ENCODE measurements around the gene ZBTB4. TPM values are rescaled to one million over a fixed set of nuclear protein-coding genes. Genes with fewer than 3 reads are reported as not detected.

ZBTB4 gene
- total and polyA plus RNA-seq, 8 donors = 15.8 to 31.5 (median 20.1) TPM

GRCh38 chr17:7438656-7439460, 40.6 kb downstream of the ZBTB4 start:
- Histone ChIP-seq H3K4me1 (peaks cover 34 to 68% (median 63%) of the 10 kb centered on the region in 4 donors), H3K27me3 (peaks cover 11 to 94% (median 40%) of the 10 kb centered on the region in 3 donors), H3K9me3 (no peaks in the 10 kb centered on the region), H3K36me3 (no peaks in the 10 kb centered on the region), H3K4me3 (peak overlapping the region; percentile 25 to 62 (median 46)), H3K27ac (peak overlapping the region in 1 of 5 donors; percentile 24)
- intact Hi-C loops (cut with DNase I; ENCODE audit: low total_unique reads) = loop anchor here (5.0 kb wide), 1 partner anchor 38 kb away; the partner anchor contains the start of gene ZBTB4
- 47 to 56% (median 54%) methylated on average over 11 of the region's 11 CpGs for WGBS, 5 donors
- TF ChIP-seq EP300 (IDR thresholded peaks at IDR 0.05) (no peak), CTCF (IDR thresholded peaks at IDR 0.05) (no peak), POLR2A (IDR thresholded peaks at IDR 0.05) (no peak), POLR2AphosphoS5 (IDR thresholded peaks at IDR 0.05) (no peak)
- no peak for DNase-seq

- Histone ChIP-seq H3K36me3 (no peaks in the 10 kb centered on the region), H3K4me1 (peaks cover 34 to 68% (median 63%) of the 10 kb centered on the region in 4 donors), H3K27ac (peak overlapping the region in 2 of 5 donors; percentile 24 to 29), H3K9me3 (no peaks in the 10 kb centered on the region), H3K4me3 (peak overlapping the region; percentile 25 to 62 (median 46)), H3K27me3 (peaks cover 11 to 94% (median 40%) of the 10 kb centered on the region in 3 donors)
- TF ChIP-seq POLR2A (IDR thresholded peaks at IDR 0.05) (no peak), EP300 (IDR thresholded peaks at IDR 0.05) (no peak), CTCF (IDR thresholded peaks at IDR 0.05) (no peak), POLR2AphosphoS5 (IDR thresholded peaks at IDR 0.05) (no peak)
- WGBS, 5 donors = 20 to 36% (median 23%) methylated on average over 24 to 48 of the region's 48 CpGs
- peak; percentile 53 to 87 for DNase-seq
- intact Hi-C loops (cut with DNase I; ENCODE audit: low total_unique reads) = loop anchor here (5.0 kb wide), 1 partner anchor 39 kb away; the partner anchor contains the start of gene ZBTB4
Observed at GRCh38 chr17:7437950-7438614, 41.3 kb downstream of the ZBTB4 start.

GRCh38 chr17:7437369-7437863, 42.0 kb downstream of the ZBTB4 start:
- DNase-seq = no peak
- peaks cover 34 to 68% (median 63%) of the 10 kb centered on the region in 4 donors for H3K4me1 ChIP-seq
- 30 to 68% (median 36%) methylated on average over 11 to 31 of the region's 31 CpGs for WGBS, 5 donors
- peak overlapping the region; percentile 47 to 62 (median 54) for H3K4me3 ChIP-seq
- intact Hi-C loops (cut with DNase I; ENCODE audit: low total_unique reads) = loop anchor here (5.0 kb wide), 1 partner anchor 40 kb away; the partner anchor contains the start of gene ZBTB4
- TF ChIP-seq CTCF (IDR thresholded peaks at IDR 0.05) (no peak), POLR2AphosphoS5 (IDR thresholded peaks at IDR 0.05) (no peak), EP300 (IDR thresholded peaks at IDR 0.05) (no peak), POLR2A (IDR thresholded peaks at IDR 0.05) (no peak)
- H3K27me3 ChIP-seq = peaks cover 11 to 88% (median 40%) of the 10 kb centered on the region in 3 donors
- peak overlapping the region; percentile 79 to 90 (median 84) for H3K27ac ChIP-seq
- H3K36me3 ChIP-seq = no peaks in the 10 kb centered on the region
- no peaks in the 10 kb centered on the region for H3K9me3 ChIP-seq

All from stomach (tissue), 9 donors.